NCI-H1092 (cell line): ENCODE results near the gene S100G.

ENCODE experiments used
- DNase-seq: peaks from one replicate; lab custom pipeline; 2025; lab: John Stamatoyannopoulos, UW

S100G gene

GRCh38 chrX:16646366-16647138 lies 3.4 kb upstream of the S100G start:
- no peak for DNase-seq

- DNase-seq: no peak
Observed at GRCh38 chrX:16651391-16652024, 1.6 kb downstream of the S100G start.

- DNase-seq: no peak
Observed at GRCh38 chrX:16653424-16653823, 3.5 kb downstream of the S100G start.

DNA sequence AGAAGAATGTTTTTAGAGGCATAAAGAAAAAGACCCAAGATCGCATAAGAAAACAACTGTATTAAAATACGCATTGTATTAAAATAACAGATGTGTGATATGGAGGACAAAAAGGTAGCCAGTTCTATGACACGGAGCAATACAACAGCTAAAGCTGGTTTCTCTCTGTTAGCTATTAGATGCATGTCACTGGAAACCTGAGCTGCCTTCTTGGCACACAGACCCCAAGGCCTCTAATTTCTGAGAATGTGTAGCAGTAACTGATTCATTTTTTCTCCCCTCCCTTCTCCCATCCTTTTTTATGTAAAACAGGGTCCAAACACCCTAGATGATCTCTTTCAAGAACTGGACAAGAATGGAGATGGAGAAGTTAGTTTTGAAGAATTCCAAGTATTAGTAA lies 4.1 kb downstream of the S100G start:
- no peak for DNase-seq

GRCh38 chrX:16658284-16658683 lies 8.3 kb downstream of the S100G start:
- DNase-seq: no peak

- DNase-seq: no peak
Observed at GRCh38 chrX:16659321-16659720, 9.4 kb downstream of the S100G start.

DNA sequence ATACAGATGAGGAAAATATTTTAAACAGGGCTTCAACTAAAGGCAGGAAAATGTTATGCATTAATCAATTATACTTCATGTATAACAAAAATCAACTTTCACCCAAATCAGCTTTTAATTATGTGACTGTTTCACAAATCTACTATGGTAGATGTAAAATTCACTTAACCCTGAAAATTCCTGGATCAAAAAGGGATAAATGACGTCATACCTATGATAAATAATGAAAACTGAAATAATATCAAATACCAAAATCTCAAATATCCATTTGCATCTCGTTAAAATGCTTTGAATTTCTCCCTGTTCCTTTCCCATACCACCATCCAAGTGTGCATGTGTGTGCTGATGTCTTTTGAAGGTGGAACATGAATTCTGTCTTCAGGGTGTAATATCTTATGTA lies 11.5 kb downstream of the S100G start:
- DNase-seq: no peak

- DNase-seq: no peak
Observed at GRCh38 chrX:16662402-16662801, 12.4 kb downstream of the S100G start.

GRCh38 chrX:16664074-16664473 lies 14.1 kb downstream of the S100G start:
- DNase-seq: no peak

DNA sequence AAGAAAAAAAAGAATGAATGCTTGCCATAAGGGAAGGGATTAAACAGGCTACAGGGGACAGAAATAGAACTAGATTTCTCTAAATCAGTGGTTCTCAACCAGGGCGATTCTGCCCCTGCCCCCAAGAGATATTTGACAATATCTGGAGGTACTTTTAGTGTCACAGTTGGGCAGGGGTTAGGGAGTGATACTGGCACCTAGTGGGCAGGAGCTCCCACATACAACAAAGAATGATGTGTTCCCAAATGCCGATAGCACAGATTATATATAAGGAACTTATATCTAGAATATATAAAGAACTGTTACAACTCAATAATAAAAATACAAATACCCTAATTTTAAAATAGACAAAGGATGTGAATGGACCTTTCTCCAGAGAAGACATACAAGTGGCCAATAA lies 14.7 kb downstream of the S100G start:
- DNase-seq: no peak

DNA sequence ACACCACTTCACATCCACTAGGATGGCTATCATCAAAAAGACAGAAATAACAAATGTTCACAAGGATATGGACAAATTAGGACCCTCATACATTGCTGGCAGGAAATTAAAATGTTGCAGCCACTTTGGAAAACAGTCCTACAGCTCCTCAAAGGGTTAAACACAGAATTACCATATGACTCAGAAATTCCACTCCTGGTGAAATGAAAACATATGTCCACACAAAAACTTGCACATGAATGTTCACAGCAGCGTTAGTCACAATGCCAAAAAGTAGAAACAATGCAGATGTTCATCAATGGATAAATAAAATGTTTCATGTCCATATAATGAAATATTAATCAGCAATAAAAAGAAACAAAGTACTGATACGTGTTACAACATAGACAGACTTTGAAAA lies 15.1 kb downstream of the S100G start:
- no peak for DNase-seq

GRCh38 chrX:16666541-16666940 lies 16.6 kb downstream of the S100G start:
- no peak for DNase-seq

- DNase-seq: no peak
Observed at GRCh38 chrX:16671005-16671404, 21.0 kb downstream of the S100G start.

DNA sequence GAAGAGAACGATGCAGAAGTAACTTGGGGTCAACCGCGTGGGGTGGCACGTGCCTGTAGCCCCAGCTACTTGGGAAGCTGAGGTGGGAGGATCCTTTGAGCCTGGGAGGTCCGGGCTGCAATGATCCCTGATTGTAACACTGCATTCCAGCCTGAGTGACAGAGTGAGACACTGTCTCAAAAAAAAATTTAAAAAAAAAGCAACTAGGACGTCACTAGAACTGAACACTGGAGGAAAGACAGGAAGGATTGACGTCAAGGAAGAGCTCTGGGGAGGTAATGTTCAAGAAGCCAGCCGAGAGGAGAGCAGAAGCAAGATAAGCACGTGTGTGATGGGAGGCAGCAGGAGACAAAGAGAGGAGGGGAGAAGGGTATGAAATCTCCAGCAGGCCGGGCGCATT lies 28.7 kb downstream of the S100G start:
- DNase-seq: no peak

DNA sequence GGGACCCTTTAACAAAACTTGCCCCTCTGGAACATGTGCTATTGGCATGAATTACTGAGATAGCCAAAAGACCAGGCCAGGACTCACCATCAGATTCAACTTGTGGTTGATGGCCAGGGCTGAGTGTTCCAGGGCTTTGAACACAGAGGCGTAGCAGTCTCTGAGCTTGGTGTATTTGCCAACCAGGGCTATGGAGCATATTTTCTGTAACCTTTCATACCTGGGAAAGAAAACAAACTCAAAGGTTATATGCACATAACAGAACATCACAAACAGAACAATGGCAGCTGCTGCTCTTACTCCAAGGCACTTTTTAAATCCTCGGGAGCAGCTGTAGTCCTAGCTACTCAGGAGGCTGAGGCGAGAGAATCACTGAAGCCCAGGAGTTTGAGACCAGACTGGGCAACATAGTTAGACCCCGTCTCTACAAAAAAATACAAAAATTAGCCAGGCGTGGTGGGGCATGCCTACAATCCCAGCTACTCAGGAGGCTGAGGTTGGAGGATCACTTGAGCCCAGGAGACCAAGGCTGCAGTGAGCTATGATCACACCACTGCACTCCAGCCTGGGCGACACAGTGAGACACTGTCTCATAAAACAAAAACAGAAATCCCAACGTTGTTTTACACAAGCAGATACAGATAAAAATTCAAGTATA lies 33.2 kb downstream of the S100G start:
- no peak for DNase-seq

GRCh38 chrX:16687514-16687913 lies 37.6 kb downstream of the S100G start:
- DNase-seq: no peak

DNA sequence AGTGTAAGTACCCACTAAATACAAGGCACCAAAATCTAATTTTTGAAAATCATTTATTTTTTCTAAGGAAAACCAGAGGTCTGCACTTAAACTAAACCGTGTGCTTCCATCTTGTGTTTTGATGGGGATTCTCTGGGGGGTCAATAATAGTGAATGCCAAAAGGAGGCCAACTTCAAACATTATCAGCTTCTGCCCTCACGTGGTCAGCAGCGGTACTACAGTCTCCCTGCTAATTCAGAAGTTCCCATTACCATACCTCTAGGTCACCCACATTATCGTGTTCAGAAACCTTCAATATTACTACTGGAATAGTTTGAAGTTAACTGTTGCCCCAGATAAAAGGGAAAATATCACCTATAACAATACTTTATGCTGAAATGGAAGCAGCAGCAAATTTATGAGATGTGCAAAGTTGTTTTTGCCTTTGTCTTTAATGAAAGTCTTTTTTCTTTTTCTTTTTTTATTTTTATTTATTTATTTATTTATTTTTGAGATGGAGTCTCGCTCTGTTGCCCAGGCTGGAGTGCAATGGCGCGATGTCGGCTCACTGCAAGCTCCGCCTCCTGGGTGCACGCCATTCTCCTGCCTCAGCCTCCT lies 45.2 kb downstream of the S100G start:
- peak; percentile 16 for DNase-seq

GRCh38 chrX:16696956-16697355 lies 47.0 kb downstream of the S100G start:
- DNase-seq: no peak

DNA sequence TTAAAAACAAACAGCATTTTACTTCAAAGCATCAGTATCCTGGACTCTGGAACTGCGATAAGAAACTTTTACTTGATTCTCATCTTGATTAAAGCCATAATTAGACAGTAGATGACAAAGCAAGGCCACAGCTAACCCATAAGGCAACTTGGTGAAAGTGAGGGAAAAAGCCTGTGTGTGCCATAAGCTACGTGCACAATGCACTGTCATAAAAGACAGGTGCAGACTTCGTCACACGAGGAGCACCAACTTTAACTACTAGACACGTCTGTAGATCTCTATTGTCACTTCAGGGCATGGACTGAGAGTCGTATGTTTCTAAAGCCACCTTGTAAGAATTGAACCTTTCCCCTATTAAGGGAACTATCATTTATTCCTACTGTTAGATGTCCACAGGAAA lies 49.4 kb downstream of the S100G start:
- DNase-seq: no peak

GRCh38 chrX:16700734-16701133 lies 50.8 kb downstream of the S100G start:
- DNase-seq: no peak

- DNase-seq: no peak
Observed at GRCh38 chrX:16702700-16703599, 53.0 kb downstream of the S100G start.
